GM19238 (cell line): ENCODE data around the gene TPP1.

Experiments
- DNase-seq: peaks from one replicate; pipeline ENCODE4 v3.0.0; 2011; ENCODE audit warnings: low spot score; ENCODE audit not compliant: insufficient read length

Gene TPP1

DNA sequence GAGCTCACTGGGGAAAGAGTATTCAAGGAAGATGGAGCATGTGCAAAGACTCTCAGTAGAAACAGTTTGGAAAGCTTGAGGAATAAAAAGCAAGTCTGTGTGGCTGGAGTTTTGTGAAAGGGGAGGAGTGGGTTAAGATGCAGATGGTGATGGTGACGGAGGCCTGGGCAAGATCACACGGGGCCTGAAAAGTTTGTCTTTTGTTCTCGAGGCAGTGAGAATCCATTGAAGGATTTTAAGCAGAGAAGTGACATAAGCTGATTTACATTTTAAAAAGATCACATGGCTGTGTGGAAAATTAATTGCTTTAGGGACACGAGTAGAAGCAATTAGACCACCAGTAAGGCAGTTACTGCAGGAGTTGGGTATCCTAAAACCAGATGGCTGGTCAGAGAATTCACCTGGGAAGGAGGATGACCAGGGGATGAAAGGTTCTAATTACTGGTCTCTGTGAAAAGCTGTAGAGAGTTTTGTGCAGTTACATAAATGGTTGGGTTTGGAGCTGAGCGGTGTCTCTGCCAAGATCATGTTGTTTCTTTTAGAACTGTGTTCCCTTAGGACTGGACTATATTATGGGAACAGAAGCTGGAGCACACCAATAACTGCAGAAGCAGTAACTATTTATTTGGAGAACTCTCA, 22.9 kb downstream of the TPP1 start:
- DNase-seq = no peak

DNA sequence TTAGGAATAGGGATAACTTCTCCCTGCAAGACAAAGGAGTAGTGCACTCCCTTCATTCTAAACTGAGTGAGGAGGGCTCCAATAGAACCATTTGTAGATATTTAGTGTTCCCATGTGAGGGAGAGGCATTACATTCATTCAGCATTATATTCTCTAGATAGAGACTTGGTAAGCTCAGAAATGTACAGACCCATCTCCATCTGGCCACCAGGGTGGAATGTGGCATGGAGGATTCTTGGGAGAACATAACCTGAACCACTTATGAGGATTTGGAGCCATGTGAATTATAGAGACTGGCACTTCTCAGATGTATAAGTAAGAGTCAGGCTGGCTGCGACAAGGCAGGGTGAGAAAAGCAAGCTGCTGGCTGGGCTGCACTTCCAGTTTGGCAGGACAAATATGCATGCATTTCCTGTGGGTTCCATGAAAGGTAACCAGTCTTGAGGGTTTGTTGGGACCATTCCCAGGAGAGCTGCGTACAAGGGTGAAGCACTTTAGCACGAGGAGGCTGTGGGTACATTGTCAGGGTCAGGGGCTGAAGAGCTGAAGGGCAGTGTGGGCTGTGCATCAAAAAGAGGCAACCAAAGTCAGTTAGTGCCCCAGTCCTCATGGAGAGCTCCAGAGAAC, 25.0 kb downstream of the TPP1 start:
- DNase-seq = no peak

DNA sequence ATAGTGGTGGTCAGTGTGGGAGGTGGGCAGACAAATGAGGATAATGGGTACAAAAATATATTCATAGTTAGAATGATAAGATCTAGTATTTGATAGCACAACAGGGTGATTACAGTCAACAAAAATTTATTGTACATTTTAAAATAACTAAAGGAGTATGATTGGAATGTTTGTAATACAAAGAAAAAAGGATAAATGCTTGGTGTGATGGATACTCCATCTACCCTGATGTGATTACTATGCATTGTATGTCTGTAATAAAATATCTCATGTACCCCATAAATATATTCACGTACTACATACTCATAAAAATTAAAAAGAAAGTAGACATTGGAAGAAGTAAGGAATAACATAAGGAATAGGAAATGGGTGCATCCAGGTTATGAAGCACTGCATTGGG, 31.2 kb downstream of the TPP1 start:
- no peak for DNase-seq

DNA sequence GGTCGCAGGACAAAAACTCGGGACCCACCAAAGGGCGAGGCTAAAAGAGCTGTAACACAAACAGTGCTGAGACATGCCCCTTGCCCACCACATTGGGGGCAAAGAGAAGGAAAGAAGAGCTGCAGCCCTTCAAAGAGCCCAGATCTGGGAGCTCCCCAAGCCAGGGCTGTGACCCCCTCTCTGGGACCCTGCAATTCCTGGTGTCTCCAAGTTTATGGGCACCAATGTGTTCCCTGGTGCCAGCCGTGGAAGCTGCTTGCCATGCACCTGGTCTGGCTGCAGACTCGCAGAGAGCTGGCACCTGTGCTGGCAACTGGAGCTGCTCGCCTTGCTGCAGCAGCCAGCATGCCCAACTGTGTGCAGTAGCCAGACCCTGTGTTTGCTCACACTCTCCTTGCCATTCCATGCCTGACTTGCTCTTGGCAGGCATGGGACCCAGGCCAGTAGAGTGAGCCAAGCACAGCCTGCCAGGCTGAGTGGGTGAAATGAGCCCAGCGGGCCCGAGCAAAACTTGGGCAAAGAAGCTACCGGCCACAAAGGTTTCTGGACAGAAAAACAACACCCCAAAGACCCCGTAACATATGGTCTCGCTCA, 31.8 kb downstream of the TPP1 start:
- DNase-seq = no peak

DNA sequence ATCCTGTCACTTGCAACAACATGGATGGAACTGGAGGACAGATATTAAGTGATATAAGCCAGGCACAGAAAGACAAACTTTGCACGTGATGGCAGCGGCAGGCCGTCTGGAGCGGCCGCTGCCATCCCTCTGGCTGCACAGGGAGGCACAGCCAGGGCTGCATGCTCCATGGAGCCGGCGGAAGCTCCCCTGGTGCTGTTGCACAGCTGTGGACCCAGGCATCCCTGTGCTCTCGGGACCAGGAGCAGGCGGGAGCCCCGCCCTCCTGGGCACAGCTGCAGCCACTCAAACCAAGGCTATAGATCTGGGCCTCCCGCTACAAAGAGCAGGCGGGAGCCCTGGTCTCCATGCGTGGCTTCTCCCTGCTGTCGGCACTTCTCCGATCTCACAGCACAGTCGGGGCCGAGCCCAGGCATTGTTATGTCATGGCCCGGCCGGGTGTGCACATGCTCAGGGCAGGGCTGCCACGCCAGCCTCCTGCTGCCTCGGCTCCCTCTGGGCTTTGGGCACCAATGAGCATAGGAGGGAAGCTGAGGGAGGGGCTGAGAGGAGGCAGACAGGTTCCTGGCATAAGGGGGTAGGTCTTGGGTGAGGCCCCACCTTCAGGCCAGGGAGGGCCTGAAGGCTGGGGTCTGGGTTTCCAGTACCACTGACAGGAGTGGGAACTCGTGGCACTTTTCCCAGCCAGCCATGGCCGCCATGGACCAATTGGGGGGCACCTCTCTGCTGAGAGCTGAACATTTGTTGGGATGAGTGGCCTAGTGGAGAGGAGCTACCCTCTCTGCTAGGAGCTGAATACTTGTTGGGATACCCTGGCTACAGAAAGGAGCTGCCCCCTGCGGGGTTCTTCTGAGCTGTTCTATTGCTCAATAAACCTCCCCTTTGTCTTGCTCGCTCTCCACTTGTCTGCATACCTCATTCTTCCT, 32.5 kb downstream of the TPP1 start:
- no peak for DNase-seq

DNA sequence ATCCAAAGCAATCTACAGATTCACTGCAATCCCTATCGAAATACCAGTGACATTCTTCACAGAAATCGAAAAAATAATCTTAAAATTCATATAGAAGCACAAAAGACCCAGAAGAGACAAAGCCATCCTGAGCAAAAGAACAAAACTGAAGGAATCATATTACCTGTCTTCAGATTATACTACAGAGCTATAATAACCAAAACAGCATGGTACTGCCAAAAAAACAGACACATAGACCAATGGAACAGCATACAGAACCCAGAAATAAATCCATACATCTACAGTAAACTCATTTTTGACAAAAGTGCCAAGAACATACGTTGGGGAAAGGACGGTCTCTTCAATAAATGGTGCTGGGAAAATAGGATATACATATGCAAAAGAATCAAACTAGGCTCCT, 34.7 kb downstream of the TPP1 start:
- DNase-seq = no peak

DNA sequence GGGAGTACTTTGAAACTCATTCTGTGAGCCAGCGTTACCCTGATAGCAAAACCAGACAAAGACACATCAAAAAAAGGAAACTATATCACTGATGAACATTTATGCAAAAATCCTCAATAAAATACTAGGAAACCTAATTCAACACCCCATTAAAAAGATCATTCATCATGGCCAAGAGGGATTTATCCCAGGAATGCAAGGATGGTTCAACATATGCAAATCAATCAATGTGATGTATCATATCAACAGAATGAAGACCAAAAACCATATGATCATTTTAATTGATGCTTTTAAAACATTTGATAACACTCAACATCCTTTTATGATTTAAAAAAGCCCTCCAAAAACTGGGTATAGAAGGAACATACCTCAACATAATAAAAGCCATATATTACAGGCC, 35.6 kb downstream of the TPP1 start:
- no peak for DNase-seq

DNA sequence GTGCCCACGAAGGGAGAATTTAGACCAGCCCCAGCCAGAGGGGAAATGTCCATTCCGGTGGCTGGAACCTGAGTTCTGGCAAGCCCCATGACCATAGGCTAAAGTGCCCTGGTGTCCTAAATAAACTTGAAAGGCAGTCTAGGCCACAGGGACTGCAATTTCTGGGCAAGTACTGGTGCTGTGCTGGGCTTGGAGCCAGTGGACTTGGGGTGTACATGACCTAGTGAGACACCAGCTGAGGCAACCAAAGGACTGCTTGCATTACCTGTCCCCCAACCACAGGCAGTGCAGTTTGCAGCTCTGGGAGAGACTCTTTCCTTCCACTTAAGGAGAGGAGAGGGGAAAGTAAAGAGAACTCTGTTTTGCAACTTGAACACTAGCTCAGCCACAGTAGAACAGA, 39.5 kb downstream of the TPP1 start:
- no peak for DNase-seq

DNA sequence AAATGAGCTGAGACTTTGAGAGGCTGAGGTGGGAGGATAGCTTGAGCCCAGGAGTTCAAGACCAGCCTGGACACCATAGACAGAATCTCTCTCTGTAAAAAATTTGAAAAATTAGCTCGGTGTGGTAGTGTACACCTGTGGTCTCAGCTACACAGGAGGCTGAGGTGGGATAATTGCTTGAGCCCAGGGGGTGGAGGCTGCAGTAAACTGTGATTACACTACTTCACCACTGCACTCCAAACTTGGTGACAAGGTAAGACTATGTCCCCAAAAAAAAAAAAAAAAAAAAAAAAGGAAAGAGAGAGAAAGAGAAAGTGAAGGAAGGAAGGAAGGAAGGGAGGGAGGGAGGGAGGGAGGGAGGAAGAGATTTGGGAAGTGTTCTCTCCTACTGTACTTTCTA, 41.1 kb downstream of the TPP1 start:
- DNase-seq = no peak

DNA sequence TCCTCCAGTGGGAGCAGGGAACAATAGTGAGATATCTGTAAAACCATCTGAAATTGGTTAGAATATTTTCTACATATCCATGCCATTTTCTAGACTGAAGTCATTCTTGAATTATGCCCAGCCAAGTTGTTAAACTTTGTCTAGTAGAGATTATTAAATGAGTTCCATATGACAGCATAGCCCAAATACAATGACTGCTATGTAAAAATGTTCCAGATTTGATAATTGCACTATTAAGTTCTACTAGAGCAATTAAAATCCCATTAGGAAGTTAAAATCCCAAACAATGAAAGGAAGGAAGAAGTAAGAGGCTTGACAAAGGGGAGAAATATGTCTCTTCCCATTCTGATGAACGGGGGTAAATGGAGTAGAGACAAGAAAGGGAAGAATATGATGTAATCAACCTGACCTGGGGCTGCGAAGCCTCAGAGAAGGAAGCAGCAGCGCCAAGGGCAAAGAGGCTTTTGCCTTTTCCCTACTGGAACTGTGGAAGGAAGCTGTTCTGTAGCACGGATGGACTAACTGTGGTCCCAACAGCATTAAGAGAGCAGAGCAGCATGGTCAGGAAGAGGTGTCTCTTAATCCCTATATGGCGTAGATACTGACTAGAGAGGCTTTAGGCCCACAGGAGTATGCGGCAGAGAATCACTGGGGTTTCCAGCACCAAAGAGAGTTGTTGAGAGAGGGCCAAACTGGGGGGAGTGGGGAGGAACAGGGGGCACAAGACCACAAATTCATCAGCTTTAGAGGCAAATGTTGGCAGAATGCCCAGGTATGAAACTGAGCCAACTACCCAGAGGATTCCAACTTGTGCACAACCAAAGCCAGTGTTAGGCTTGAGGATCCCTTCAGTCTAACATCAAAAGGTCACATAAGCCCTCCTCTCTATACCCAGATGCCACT, 42.5 kb downstream of the TPP1 start:
- no peak for DNase-seq

DNA sequence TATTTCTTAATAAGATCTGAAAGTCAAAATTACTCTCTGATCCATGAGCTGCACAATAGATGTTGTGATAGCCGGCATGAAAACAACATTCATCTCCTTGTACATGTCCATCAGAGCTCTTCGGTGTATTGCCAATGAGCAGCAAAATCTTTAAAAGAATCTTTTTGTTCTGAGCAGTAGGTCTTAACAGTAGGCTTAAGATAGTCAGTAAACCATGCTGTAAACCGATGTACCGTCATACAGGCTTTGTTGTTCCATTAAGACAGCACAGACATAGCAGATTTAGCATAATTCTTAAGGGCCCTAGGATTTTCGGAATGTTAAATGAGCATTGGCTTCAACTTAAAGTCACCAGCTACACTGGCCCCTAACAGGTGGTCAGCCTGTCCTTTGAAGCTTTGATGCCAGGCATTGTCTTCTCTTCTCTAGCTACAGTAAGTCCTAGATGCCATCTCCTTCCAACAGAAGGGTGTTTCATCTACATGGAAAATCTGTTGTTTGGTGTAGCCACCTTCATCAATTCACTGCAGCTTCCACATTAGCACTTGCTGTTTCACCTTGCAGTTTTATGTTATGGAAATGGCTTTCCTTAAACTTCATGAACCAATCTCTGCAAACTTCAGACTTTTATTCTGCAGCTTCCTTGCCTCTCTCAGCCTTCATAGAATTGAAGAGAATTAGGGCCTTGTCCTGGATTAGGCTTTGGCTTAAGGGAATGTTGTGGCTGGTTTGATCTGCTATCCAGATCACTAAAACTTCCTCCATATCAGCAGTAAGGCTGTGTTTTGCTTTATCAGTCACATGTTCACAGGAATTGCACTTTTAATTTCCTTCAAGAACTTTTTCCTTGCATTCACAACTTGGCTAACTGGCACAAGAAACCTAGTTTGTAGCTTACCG, 44.2 kb downstream of the TPP1 start:
- no peak for DNase-seq

DNA sequence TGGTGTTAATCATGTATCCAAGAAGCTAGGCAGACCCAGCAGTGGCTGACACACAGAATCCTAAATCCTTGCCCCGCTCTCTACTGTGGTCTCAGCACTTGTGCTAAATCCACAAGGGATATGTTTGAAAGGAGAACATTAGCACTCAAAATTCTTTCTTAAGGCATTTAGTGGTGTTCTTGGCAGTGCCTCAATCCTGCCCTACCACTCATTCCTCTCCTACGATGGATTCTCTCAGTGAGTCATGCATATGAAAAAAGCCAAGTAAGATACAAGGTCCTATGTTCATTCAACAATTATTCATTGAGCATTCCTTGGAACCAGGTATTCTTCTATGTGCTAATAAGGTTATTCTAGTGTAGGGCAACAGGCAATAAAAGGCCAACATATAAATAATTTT, 47.0 kb downstream of the TPP1 start:
- DNase-seq = no peak

DNA sequence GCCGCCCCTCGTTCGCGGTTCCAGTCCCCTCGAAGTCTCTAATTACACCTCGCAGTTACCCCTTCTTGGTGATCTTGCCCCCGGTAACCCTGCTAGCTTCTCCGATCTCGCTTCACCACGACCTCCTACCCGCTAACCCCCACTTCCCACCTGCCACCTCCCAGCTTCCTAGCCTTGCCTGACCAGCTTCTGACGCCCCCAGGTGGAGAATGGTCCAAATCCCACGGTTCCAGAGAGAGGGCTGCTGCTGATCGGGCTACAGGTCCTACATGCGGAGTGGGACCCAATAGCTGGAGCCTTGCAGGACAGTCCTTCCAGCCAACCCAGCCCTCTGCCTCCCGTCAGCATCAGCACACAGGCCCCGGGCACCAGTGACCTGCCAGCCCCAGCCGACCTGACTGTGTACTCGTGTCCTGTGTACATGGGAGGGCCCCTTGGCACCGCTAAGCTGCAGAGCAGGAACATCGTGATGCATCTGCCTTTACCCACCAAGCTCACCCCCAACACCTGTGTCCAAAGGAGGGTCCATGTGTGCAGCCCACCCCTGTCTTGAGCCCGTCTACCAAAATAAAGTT, 47.7 kb downstream of the TPP1 start:
- DNase-seq = no peak

DNA sequence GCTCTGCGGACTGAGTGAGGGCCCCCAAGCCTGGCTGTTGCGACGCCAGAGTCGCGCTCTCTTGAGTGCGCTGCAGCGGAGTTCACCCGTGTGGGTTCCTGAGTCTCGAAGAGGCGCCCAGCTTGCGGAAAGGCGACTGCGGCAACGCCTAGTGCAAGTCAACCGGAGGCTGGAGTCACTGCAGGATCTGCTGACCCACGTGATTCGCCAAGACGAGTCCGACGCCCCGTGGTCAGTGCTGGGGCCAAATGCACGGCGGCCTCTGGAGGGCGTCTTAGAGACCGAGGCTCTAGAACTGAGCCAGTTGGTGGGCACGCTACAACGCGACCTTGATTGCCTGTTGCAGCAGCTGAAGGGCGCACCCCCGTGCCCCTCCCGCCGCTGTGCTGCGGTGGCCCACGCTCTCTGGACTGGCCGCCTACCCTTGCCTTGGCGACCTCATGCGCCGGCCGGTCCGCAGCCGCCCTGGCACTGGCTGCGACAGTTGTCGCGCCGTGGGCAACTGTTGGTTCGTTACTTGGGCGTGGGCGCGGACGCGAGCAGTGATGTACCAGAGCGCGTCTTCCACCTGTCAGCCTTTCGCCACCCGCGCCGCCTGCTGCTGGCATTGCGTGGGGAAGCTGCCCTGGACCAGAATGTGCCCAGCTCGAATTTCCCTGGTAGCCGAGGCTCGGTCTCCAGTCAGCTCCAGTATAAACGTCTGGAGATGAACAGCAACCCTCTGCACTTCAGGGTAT, 48.4 kb downstream of the TPP1 start:
- no peak for DNase-seq

DNA sequence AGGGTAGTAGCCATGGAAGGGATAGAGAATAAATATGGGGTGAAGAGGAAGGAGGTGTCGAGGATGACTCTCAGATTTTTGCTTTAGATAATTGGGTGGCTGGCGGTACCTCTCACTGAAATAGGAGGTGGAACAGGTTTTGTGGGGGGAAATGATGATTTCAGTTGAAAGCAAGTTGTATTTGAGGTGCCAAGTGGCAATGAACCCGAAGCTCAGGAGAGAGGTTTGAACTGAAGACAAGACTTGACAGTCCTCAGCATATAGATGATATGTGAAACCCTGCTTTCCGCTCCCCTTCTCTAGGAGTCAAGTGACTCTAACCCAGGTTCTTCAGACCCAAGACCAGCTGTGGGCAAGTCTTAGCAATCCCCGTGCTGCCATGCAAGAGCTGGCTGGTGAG, 49.5 kb downstream of the TPP1 start:
- DNase-seq = no peak

DNA sequence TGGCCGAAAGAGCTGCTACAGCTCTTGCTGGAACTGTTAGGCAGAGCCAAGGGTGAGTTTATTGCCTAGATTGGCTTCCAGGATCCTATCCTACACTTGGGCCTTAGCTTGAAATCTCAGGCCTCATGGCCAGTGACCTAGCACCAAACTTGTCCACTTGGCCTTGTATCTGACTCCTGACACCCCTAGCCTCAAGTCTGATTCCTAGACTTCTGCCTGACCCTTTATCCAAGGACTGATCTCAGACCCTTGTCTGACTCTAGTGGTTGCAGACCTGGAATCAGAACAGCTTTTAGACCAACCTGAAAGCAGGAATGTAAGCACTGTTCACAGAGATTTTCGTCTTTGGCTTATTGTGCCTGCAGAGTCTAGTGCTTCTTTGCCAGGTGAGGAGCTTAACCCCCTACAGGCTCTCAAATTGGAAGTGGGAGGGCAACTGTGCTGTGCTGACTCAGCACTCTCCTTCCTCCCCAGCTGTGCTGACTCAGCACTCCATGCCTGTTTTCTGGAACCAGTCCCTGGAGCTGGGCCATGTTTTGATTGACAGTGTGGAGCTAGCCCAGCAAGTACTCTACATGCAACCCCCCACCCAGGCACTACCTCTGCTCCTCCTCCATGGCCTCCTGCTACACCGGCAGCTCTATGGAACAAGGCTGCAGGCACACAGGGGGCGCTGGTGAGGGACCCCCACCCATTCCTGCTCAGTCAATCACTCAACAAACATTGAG, 50.9 kb downstream of the TPP1 start:
- no peak for DNase-seq

DNA sequence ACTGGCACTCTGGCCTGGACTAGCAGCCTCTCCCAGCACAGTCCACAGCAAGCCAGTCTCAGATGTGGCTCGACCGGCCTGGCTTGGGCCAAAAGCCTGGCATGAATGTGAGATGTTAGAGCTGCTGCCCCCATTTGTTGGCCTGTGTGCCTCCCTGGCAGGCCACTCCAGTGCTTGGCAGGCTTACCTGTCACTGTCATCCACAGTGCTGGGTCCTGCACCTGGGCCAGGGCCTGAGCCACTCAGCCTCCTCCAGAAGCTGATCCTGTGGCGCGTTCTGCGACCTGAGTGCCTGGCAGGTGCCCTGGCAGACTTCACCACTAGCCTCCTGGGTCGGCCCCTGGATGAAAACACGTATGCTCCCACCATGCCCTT, 51.9 kb downstream of the TPP1 start:
- no peak for DNase-seq

DNA sequence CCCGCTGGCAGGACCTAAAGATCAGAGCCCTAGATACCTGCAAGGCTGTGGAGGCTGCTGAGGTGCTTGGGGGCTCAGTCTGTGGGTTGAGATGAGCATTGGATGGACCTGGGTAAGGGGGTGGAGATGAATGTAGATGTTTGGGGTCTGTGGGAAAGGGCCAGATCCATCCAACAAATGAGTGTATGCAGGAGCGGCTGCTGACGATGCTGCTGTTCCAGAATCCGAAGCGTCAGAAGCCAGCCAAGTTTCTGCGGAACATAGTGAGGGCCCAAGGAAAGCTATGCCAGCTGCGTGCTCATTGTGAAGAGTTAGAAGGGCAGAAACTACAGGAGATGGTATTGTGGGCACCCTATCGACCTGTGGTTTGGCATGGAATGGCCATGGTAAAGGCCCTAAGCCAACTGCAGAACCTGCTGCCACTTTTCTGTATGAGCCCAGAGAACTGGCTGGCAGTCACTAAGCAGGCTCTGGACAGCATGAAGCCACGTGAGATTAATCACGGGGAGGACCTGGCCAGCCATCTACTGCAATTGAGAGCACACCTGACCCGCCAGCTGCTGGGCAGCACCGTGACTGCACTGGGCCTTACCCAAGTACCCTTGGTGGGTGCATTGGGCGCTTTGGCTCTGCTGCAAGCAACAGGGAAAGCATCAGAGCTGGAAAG, 52.4 kb downstream of the TPP1 start:
- no peak for DNase-seq
